ENCODE data around the gene PFN3. TPM values are rescaled to one million over a fixed set of nuclear protein-coding genes. Genes with fewer than 3 reads are reported as not detected.

The PFN3 gene
- total RNA-seq, 2 experiments from 2014 or later, result not detected

DNA sequence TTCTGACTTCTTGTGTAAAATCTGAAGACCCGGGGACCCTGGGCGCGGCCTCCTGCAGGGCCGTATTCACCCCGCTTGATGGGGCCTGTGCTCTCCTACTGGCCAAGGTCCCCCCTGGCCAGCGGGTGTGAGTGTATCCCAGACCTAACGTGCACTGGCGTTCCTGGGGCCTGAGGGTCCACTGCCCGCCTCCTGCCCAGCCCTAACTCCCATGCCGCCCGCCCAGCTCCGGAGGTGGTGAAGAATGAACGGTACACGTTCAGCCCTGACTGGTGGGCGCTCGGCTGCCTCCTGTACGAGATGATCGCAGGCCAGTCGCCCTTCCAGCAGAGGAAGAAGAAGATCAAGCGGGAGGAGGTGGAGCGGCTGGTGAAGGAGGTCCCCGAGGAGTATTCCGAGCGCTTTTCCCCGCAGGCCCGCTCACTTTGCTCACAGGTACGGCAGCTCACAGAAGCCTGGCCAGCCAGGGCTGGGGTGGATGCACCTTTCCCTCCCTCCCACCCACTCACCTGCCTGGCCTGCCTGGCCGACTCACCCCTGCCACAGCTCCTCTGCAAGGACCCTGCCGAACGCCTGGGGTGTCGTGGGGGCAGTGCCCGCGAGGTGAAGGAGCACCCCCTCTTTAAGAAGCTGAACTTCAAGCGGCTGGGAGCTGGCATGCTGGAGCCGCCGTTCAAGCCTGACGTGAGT is 35.5 kb upstream of the PFN3 start:
- Histone ChIP-seq H3K36me3 (ENCODE audit: insufficient read depth, low read length) (peaks cover 95% of the 10 kb centered on the region), H3K9me3 (ENCODE audit: control insufficient read depth in 1 of 2, insufficient read depth in 1 of 2, low read length in 2 of 2) (no peaks in the 10 kb centered on the region), H3K4me1 (ENCODE audit: insufficient read depth, low read length) (peaks cover 100% of the 10 kb centered on the region), H3K27me3 (ENCODE audit: control insufficient read depth in 1 of 2, insufficient read depth in 2 of 2, low read length in 2 of 2) (no peaks in the 10 kb centered on the region), H3K4me3 (ENCODE audit: low read length) (no peak overlapping the region), H3K27ac (ENCODE audit: low read depth in 1 of 2, low read length in 2 of 2) (peak overlapping the region in 1 of 2 donors; percentile 87)
- peaks cover 77% of the 10 kb centered on the region for H3K4me1 Mint-ChIP-seq (ENCODE audit: low read depth)
- ATAC-seq (ENCODE audit: poor library complexity), result no peak
- POLR2A ChIA-PET, result interaction anchor here (1.9 to 15.3 kb wide), 4 partner anchors 7 to 32 kb away, joined by 5 to 661 read pairs (median 16); partner anchors contain the start of genes GRK6 and PRR7
- intact Hi-C loops (cut with DNase I, micrococcal nuclease), result no loop called here
- TF ChIP-seq CTCF (IDR thresholded peaks at IDR 0.05), result no peak
- H3K4me3 Mint-ChIP-seq, result no peak overlapping the region
- no peaks in the 10 kb centered on the region for H3K9me3 Mint-ChIP-seq
- peak overlapping the region; percentile 88 for H3K27ac Mint-ChIP-seq
- H3K27me3 Mint-ChIP-seq, result no peaks in the 10 kb centered on the region
- peak in 1 of 14 experiments; percentile 12 for DNase-seq
- CTCF ChIA-PET, result interaction anchor here (0.8 kb wide), 1 partner anchor 31 kb away, joined by 3 read pairs; no protein-coding TSS in a partner anchor
- H3K36me3 Mint-ChIP-seq (ENCODE audit: low read depth), result peaks cover 92% of the 10 kb centered on the region

DNA sequence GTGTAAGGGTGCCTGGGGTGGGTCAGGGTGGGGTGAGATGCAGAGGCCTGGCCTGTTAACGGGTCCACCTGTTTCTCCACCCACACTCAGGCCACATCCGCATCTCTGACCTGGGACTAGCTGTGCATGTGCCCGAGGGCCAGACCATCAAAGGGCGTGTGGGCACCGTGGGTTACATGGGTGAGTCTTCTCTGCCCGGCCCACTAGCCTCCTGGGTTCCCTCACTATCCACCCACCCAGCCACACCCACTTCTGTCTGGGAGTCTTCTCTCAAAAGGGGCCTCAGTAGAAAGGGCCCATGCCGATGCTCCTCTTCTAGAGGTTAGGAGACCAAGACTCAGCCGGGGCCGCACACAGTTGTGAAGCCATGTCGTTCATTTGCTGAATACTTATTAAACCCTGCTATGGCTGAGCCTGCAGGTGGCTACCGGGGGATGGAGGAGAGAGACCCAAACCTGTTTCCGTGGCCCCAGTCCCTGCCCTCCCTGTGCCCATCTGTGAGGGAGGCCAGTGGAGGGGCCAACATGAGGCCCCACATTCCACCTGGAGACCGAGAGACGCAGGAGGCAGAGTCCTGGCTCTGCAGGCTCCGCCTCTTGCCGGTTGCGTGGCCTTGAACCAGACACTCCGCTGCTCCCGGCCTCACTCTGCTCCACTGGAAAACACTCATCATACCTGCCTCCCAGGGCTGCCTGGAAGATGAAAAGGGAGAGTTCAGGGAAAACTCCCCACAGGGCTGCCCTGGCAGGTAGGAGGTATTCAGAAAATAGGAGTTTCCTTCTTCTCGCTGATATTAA is 34.7 kb upstream of the PFN3 start:
- DNase-seq, result peak in 1 of 14 experiments; percentile 7
- no peaks in the 10 kb centered on the region for H3K9me3 ChIP-seq (ENCODE audit: control insufficient read depth in 1 of 2, insufficient read depth in 1 of 2, low read length in 2 of 2)
- H3K36me3 Mint-ChIP-seq (ENCODE audit: low read depth), result peaks cover 94% of the 10 kb centered on the region
- H3K27me3 Mint-ChIP-seq, result no peaks in the 10 kb centered on the region
- peaks cover 95% of the 10 kb centered on the region for H3K36me3 ChIP-seq (ENCODE audit: insufficient read depth, low read length)
- H3K4me3 ChIP-seq (ENCODE audit: low read length), result no peak overlapping the region
- TF ChIP-seq CTCF (IDR thresholded peaks at IDR 0.05), result no peak
- peak overlapping the region; percentile 93 for H3K27ac Mint-ChIP-seq
- peak overlapping the region; percentile 51 for H3K4me3 Mint-ChIP-seq
- H3K4me1 ChIP-seq (ENCODE audit: insufficient read depth, low read length), result peaks cover 100% of the 10 kb centered on the region
- ChIA-PET CTCF (interaction anchor here (1.3 to 2.4 kb wide), 2 partner anchors 31 to 45 kb away, joined by 4 to 16 read pairs; no protein-coding TSS in a partner anchor), POLR2A (interaction anchor here (1.2 to 12.6 kb wide), 4 partner anchors 8 to 29 kb away, joined by 4 to 661 read pairs (median 128); partner anchors contain the start of genes F12, GRK6 and PRR7)
- intact Hi-C loops (cut with DNase I, micrococcal nuclease), result no loop called here
- peak overlapping the region; percentile 87 to 92 for H3K27ac ChIP-seq (ENCODE audit: low read depth in 1 of 2, low read length in 2 of 2)
- H3K4me1 Mint-ChIP-seq (ENCODE audit: low read depth), result peaks cover 80% of the 10 kb centered on the region
- no peaks in the 10 kb centered on the region for H3K9me3 Mint-ChIP-seq
- ATAC-seq (ENCODE audit: poor library complexity), result no peak
- H3K27me3 ChIP-seq (ENCODE audit: control insufficient read depth in 1 of 2, insufficient read depth in 2 of 2, low read length in 2 of 2), result no peaks in the 10 kb centered on the region

GRCh38 chr5:177434437-177434836 is 34.0 kb upstream of the PFN3 start:
- H3K36me3 Mint-ChIP-seq (ENCODE audit: low read depth), result peaks cover 94% of the 10 kb centered on the region
- Histone ChIP-seq H3K27me3 (ENCODE audit: control insufficient read depth in 1 of 2, insufficient read depth in 2 of 2, low read length in 2 of 2) (no peaks in the 10 kb centered on the region), H3K27ac (ENCODE audit: low read depth in 1 of 2, low read length in 2 of 2) (peak overlapping the region; percentile 87 to 92), H3K36me3 (ENCODE audit: insufficient read depth, low read length) (peaks cover 90% of the 10 kb centered on the region), H3K4me3 (ENCODE audit: low read length) (no peak overlapping the region), H3K9me3 (ENCODE audit: control insufficient read depth in 1 of 2, insufficient read depth in 1 of 2, low read length in 2 of 2) (no peaks in the 10 kb centered on the region), H3K4me1 (ENCODE audit: insufficient read depth, low read length) (peaks cover 100% of the 10 kb centered on the region)
- H3K27me3 Mint-ChIP-seq, result no peaks in the 10 kb centered on the region
- H3K27ac Mint-ChIP-seq, result peak overlapping the region; percentile 93
- intact Hi-C loops (cut with DNase I, micrococcal nuclease), result no loop called here
- H3K4me3 Mint-ChIP-seq, result peak overlapping the region; percentile 86
- no peaks in the 10 kb centered on the region for H3K9me3 Mint-ChIP-seq
- ChIA-PET CTCF (interaction anchor here (1.3 to 2.4 kb wide), 2 partner anchors 31 to 44 kb away, joined by 4 to 16 read pairs; no protein-coding TSS in a partner anchor), POLR2A (interaction anchor here (0.7 to 12.6 kb wide), 5 partner anchors 8 to 29 kb away, joined by 3 to 661 read pairs (median 6); partner anchors contain the start of genes F12, GRK6 and PRR7)
- ATAC-seq (ENCODE audit: poor library complexity) (peak; percentile 48), DNase-seq (peak in 9 of 14 experiments; percentile 31 to 72 (median 52))
- peaks cover 80% of the 10 kb centered on the region for H3K4me1 Mint-ChIP-seq (ENCODE audit: low read depth)
- TF ChIP-seq CTCF (IDR thresholded peaks at IDR 0.05), result no peak

All from CD4-positive, alpha-beta T cell (primary cell).